OCI-LY7 (cell line): ENCODE data around the gene MRPL49. TPM values are rescaled to one million over a fixed set of nuclear protein-coding genes. Genes with fewer than 3 reads are reported as not detected.

Source experiments
- BruUV-seq: library from RNA; stranded (reverse); fragments of 400-500 nt; replicated peaks from 2 replicates; lab custom pipeline; 2021; lab: Mats Ljungman, UMichigan
- CTCF ChIA-PET: fragments of 300-600 bp; sonication (Branson Sonifier 250); formaldehyde crosslinking; loops from one replicate; lab custom pipeline; 2022; ENCODE audit warnings: antibody characterized with exemption; ENCODE audit not compliant: unreplicated experiment; lab: Charles Lee
- POLR2A ChIA-PET: fragments of 300-600 bp; sonication (Branson Sonifier 250); formaldehyde crosslinking; loops from one replicate; lab custom pipeline; 2022; ENCODE audit warnings: antibody characterized with exemption; lab: Charles Lee
- DNase-seq: peaks from one replicate; pipeline ENCODE4 v3.0.0-alpha.2; 2015; ENCODE audit warnings: low spot score
- H2AFZ ChIP-seq: fragments of 200-600 bp; sonication (generic), shearing (Covaris generic); 2 replicates; pipeline ENCODE4 v1.6.1; 2014; ENCODE audit warnings: mild to moderate bottlenecking, antibody characterized with exemption, low read length, moderate library complexity
- H3K27ac ChIP-seq: fragments of 200-600 bp; sonication (generic); 2 replicates; pipeline ENCODE4 v1.5.1; 2014; ENCODE audit warnings: mixed run types, low read depth, mild to moderate bottlenecking, moderate library complexity, low read length, inconsistent platforms; ENCODE audit not compliant: poor library complexity, severe bottlenecking
- H3K36me3 ChIP-seq: fragments of 200-600 bp; sonication (generic); 2 replicates; pipeline ENCODE4 v1.6.1; 2014; ENCODE audit warnings: mild to moderate bottlenecking, antibody characterized with exemption, low read length, moderate library complexity, mixed read lengths; ENCODE audit not compliant: insufficient read depth
- H3K4me1 ChIP-seq: fragments of 200-600 bp; sonication (generic); 2 replicates; pipeline ENCODE4 v1.5.1; 2014; ENCODE audit warnings: mild to moderate bottlenecking, low read length; ENCODE audit not compliant: insufficient read depth, poor library complexity, severe bottlenecking
- H3K4me2 ChIP-seq: fragments of 200-600 bp; sonication (generic); 2 replicates; pipeline ENCODE4 v1.6.1; 2014; ENCODE audit warnings: mild to moderate bottlenecking, low read length
- H3K4me3 ChIP-seq: fragments of 200-600 bp; sonication (generic); 2 replicates; pipeline ENCODE4 v1.5.1; 2014; ENCODE audit warnings: mild to moderate bottlenecking, low read depth, low read length; ENCODE audit not compliant: poor library complexity, severe bottlenecking
- H3K79me2 ChIP-seq: fragments of 200-600 bp; sonication (generic); 2 replicates; pipeline ENCODE4 v1.6.1; 2016; ENCODE audit warnings: low read depth, mild to moderate bottlenecking, low read length, moderate library complexity, mixed read lengths; ENCODE audit not compliant: insufficient read depth
- H3K9me2 ChIP-seq: fragments of 200-600 bp; sonication (generic); 2 replicates; pipeline ENCODE4 v1.6.1; 2016; ENCODE audit warnings: mild to moderate bottlenecking, low read length, mixed read lengths; ENCODE audit not compliant: insufficient read depth
- H3K9me3 ChIP-seq: fragments of 200-600 bp; sonication (generic); 2 replicates; pipeline ENCODE4 v1.6.1; 2014; ENCODE audit warnings: mild to moderate bottlenecking, mixed run types, low read length, mixed read lengths
- H4K20me1 ChIP-seq: fragments of 200-600 bp; sonication (generic); 2 replicates; pipeline ENCODE4 v1.6.1; 2014; ENCODE audit warnings: mild to moderate bottlenecking, antibody characterized with exemption, low read length, moderate library complexity, mixed read lengths; ENCODE audit not compliant: insufficient read depth
- EZH2phosphoT487 ChIP-seq: fragments of 200-600 bp; sonication (generic); IDR thresholded peaks from 2 replicates; pipeline ENCODE4 v1.6.1; 2018; ENCODE audit warnings: low read depth, borderline replicate concordance, mild to moderate bottlenecking, mixed run types, antibody characterized with exemption, low read length, moderate library complexity, mixed read lengths
- intact Hi-C: fragments of 100-400 bp; cut with micrococcal nuclease; formaldehyde crosslinking; loops from one replicate; pipeline ENCODE4 v1.10.0; 2022; ENCODE audit not compliant: unreplicated experiment
- total RNA-seq, 2 experiments: library from RNA; depleted of rRNA in 1 of 2; stranded (reverse); fragments of >200 nt in 1 of 2; shearing (Covaris generic) in 1 of 2; gene quantifications; 2 replicates each; pipeline ENCODE4 v1.2.3, GENCODE V29; 2014 to 2022
- TF ChIP-seq, protein P1 (sequence below): fragments of 200-600 bp; sonication (generic); conservative IDR thresholded peaks from 2 replicates; pipeline ENCODE4 v1.5.1; 2014; ENCODE audit warnings: mild to moderate bottlenecking, antibody characterized with exemption, low read length, moderate library complexity, mixed read lengths

The MRPL49 gene
- total RNA-seq, 2 experiments from 2014 or later, result 65.2 to 81.6 TPM

DNA sequence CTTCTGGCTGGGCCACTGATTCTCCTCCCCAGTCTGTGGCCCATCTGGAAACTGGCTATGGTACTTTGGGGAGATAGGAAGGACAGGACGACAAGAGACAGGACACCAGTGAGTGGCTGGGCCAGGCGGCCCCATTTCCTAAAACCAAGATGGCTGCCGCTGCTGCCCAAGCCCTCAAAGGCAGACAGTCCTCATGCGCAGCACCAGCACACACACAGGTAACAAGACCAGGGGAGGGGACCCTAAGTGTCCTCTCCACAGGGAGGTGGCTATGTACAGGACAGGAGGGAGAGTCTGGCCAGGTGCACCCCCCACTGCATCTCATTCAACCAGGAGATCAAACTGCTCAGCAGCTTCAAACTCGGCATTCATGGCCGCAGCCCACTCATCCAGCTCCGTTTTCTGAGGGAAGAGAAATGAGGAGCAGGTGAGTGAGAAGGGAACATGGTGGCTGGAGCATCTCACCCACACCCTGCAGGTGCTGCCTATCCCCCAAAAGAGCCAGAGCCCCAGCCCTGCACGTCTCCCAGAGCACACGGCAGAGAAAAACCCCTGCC, 43.3 kb upstream of the MRPL49 start:
- Histone ChIP-seq H3K4me3 (peak overlapping the region; percentile 38), H3K4me2 (peak overlapping the region; percentile 68), H4K20me1 (peaks cover 12% of the 10 kb centered on the region), H3K79me2 (peaks cover 65% of the 10 kb centered on the region), H3K27ac (peak overlapping the region; percentile 60), H3K9me2 (no peaks in the 10 kb centered on the region), H3K9me3 (no peaks in the 10 kb centered on the region), H3K4me1 (peaks cover 51% of the 10 kb centered on the region), H2AFZ (no peak overlapping the region), H3K36me3 (peaks cover 89% of the 10 kb centered on the region)
- intact Hi-C loops, result no loop called here
- BruUV-seq, result no TSS peak
- CTCF ChIA-PET, result interaction anchor here (1.0 kb wide), 1 partner anchor 66 kb away, joined by 4 read pairs; no protein-coding TSS in a partner anchor
- POLR2A ChIA-PET, result no interaction called here
- no peak for DNase-seq
- TF ChIP-seq, protein P1, sequence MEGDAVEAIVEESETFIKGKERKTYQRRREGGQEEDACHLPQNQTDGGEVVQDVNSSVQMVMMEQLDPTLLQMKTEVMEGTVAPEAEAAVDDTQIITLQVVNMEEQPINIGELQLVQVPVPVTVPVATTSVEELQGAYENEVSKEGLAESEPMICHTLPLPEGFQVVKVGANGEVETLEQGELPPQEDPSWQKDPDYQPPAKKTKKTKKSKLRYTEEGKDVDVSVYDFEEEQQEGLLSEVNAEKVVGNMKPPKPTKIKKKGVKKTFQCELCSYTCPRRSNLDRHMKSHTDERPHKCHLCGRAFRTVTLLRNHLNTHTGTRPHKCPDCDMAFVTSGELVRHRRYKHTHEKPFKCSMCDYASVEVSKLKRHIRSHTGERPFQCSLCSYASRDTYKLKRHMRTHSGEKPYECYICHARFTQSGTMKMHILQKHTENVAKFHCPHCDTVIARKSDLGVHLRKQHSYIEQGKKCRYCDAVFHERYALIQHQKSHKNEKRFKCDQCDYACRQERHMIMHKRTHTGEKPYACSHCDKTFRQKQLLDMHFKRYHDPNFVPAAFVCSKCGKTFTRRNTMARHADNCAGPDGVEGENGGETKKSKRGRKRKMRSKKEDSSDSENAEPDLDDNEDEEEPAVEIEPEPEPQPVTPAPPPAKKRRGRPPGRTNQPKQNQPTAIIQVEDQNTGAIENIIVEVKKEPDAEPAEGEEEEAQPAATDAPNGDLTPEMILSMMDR, result no peak
- no peak for TF ChIP-seq EZH2phosphoT487

DNA sequence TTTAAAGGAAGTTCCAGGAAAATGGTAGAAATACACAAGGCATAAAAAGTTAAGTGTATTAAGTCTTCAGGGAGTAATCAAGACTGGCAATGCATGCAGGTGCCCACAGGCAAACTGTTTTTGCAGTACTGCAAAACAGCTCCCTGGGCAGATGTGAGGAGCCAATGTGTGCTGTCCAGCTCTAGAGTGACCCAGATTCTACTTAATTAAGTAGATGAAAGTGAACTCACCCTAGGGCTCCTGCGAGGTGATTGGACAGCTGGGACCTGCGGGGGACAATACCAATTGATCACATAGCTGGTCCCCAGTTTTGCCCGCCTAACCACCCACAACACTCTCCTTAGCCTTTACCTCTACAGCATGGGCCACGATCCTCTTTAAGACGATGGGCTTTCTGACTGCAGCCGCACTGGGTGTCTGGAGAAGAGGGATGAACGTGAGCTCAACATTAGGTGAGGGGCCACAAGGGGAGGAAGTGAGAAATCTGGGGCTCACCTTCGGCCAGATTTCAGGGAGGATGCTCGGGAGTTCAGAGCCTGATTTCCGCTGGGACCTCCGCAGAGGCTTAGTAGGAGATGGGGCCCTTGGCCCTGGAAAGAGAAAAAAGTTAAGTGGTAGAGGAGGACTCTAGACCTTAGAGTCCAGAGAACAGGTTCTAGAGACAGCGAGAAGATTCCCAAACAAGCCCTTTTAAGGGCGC, 38.8 kb upstream of the MRPL49 start:
- Histone ChIP-seq H3K4me3 (peak overlapping the region; percentile 91), H2AFZ (peak overlapping the region; percentile 29; the same call in 1 of the 2 replicates), H3K4me1 (peaks cover 56% of the 10 kb centered on the region), H3K79me2 (peaks cover 64% of the 10 kb centered on the region), H3K4me2 (peak overlapping the region; percentile 84), H3K9me3 (no peaks in the 10 kb centered on the region), H4K20me1 (peaks cover 12% of the 10 kb centered on the region), H3K27ac (peak overlapping the region; percentile 74), H3K9me2 (no peaks in the 10 kb centered on the region), H3K36me3 (peaks cover 64% of the 10 kb centered on the region)
- DNase-seq, result peak; percentile 43
- ChIA-PET CTCF (interaction anchor here (0.6 kb wide), 1 partner anchor 70 kb away, joined by 3 read pairs; no protein-coding TSS in a partner anchor), POLR2A (interaction anchor here (0.6 to 1.6 kb wide), 12 partner anchors 8 to 346 kb away, joined by 3 to 7 read pairs (median 4); partner anchors contain the start of genes FAU and MRPL49)
- BruUV-seq, result TSS peak; percentile 70
- intact Hi-C loops, result loop anchor here (5.0 to 10.0 kb wide), 3 partner anchors 71 to 238 kb away; partner anchors contain the start of genes ARL2, ATG2A and CDC42BPG
- TF ChIP-seq EZH2phosphoT487, result no peak
- TF ChIP-seq, protein P1, result no peak
